GM20000 (cell line): ENCODE measurements around the gene PCBD1.

ENCODE experiments used
- DNase-seq: peaks from one replicate; pipeline ENCODE4 v3.0.0; 2012; ENCODE audit warnings: low spot score
- CTCF ChIP-seq: IDR thresholded peaks from 2 replicates; pipeline ENCODE4 v1.5.1; 2012; ENCODE audit warnings: mild to moderate bottlenecking, control low read depth; ENCODE audit errors: extremely low read depth, missing control alignments

PCBD1 gene

GRCh38 chr10:70846795-70847194, 41.6 kb downstream of the PCBD1 start:
- TF ChIP-seq CTCF = no peak
- no peak for DNase-seq

GRCh38 chr10:70845816-70846215, 42.5 kb downstream of the PCBD1 start:
- DNase-seq = no peak
- no peak for TF ChIP-seq CTCF

- DNase-seq = no peak
- no peak for TF ChIP-seq CTCF
These were observed 43.1 kb downstream of the PCBD1 start for GRCh38 chr10:70845256-70845655.

GRCh38 chr10:70843776-70844489, 44.4 kb downstream of the PCBD1 start:
- DNase-seq = no peak
- TF ChIP-seq CTCF = no peak

GRCh38 chr10:70843333-70843732, 45.0 kb downstream of the PCBD1 start:
- DNase-seq = no peak

GRCh38 chr10:70840836-70841235, 47.5 kb downstream of the PCBD1 start:
- no peak for TF ChIP-seq CTCF
- DNase-seq = no peak

More at GRCh38 chr10:70843333-70843732, 45.0 kb downstream of the PCBD1 start:
- TF ChIP-seq CTCF = no peak

GRCh38 chr10:70838270-70838805, 50.0 kb downstream of the PCBD1 start:
- TF ChIP-seq CTCF = no peak
- no peak for DNase-seq
